Suppressor macrophage treated with lipopolysaccharide for 1 hour (primary cell): ENCODE results near the gene SPIRE2.

ENCODE experiments used
- DNase-seq, 3 donors: peaks; one replicate each; pipeline ENCODE4 v3.0.0-alpha.2; 2020 to 2022

The SPIRE2 gene

DNA sequence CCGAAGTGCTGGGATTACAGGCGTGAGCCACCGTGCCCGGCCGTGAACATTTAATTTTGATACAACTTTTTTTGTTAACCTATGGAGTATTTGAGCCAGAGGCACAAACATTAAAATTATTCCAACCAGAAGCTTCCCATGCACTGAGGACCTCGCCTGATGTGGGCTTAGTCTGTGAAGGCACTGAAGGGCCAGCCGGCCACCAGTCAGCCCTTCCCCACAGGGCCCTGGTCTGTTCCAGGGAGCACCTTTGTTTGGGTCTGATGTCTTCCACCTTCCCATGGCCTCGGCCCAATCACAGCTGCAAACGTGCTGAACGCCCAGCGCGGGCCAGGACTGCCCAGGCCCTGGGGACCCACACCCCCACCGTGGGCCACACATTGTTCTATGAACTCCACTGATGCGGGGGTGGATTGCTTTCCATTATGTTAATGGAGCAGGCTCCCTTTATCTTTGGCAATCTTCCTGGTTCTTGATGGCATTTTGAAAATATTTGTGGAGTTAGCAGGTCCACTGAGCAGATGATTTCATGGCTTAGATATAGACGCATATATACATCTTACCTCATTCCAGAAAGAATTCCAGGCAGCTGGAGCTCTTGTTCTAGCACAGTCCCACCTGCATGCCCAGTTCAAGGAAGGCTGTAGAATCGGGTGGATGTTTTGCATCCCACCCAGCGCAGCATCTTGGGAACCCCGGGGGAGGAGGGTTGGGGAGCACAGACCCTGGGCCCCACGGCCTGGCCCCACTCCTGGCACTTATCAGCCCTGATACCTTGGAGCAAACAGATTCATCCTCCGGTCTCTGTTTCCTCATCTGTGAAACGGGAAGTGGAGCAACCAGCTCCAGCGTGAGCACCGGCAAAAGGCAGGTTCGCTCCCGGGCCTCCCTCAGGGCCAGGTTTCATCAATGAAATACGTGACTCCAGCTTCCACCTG, 14.5 kb downstream of the SPIRE2 start:
- peak in 1 of 3 donors; percentile 17 for DNase-seq

DNA sequence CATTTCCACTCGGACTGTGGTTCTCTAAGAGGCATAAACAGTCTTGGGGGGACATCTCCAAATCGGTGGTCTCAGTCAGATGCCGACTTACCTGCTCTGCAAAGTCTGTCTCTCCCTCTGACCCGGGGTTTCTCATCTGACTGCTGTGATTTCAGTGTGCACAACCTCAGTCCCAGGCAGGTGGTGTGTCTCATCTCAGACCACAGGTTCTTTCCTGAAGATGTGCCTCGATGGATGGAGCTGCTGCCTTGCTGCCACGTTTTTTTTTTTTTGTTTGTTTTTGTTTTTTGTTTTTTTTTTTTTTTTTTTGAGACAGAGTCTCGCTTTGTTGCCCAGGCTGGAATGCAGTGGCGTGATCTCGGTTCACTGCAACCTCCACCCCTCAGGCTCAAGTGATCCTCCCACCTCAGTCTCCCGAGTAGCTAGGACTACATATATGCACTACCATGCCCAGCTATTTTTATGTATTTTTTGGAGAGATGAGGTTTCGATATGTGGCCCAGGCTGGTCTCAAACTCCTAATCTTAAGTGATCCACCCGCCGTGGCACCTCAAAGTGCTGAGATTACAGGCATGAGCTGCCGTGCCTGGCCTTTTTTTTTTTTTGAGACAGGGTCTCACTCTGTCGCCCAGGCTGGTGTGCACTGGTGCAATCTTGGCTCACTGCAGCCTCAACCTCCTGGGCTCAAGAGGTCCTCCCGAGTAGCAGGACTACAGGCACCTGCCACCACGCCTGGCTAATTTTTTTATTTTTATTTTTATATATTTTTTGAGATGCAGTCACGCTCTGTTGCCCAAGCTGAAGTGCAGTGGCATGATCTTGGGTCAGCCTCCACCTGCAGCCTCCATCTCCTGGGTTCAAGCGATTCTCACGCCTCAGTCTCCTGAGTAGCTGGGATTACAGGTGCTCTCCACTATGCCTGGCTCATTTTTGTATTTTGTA, 15.4 kb downstream of the SPIRE2 start:
- no peak for DNase-seq

DNA sequence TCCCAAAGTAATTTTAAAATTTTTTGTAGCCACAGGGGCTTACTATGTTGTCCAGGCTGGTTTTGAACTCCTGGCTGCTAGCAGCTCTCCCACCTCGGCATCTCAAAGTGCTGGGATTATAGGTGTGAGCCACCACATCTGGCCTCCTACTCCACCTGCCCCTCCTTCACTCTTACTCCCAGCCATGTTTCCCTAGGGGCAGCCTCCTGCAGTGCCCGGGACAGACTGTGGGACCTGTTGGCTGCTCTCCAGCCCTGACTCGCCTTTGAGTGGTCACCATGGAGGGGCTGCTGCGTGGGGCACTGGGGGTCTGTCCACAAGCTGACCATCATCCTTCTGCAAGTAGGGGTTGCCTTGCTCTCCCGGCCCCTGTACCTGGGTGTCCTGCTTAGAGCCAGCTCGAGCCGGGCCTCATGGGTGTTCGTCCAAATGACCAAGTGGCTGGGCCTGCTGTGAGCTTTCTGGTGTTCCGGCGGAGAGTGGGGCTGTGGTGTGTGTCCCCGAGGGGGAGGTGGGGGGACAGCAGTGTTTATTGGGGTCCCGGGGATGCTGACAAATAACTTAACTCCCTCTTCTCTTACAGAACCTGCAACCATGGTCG, 16.6 kb downstream of the SPIRE2 start:
- DNase-seq = no peak

DNA sequence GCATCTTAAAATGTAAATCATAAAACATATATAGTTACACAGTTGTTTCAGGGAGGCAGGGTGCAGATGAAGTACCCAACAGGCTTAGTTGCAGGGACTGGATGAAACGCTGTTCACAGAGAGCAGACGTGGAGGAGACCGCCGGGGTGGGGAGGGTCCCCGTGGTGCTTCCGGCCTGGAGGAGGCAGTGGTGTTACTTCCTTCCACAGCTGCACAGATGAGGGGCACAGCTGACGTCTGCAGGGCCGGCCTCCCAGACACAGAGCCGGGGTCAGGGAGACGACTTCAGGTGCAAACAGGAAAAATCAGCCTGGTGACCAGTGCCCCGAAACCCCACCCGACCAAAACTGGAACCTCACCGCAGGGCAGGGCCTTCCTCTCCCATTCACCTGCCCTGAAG, 17.1 kb downstream of the SPIRE2 start:
- DNase-seq = no peak

DNA sequence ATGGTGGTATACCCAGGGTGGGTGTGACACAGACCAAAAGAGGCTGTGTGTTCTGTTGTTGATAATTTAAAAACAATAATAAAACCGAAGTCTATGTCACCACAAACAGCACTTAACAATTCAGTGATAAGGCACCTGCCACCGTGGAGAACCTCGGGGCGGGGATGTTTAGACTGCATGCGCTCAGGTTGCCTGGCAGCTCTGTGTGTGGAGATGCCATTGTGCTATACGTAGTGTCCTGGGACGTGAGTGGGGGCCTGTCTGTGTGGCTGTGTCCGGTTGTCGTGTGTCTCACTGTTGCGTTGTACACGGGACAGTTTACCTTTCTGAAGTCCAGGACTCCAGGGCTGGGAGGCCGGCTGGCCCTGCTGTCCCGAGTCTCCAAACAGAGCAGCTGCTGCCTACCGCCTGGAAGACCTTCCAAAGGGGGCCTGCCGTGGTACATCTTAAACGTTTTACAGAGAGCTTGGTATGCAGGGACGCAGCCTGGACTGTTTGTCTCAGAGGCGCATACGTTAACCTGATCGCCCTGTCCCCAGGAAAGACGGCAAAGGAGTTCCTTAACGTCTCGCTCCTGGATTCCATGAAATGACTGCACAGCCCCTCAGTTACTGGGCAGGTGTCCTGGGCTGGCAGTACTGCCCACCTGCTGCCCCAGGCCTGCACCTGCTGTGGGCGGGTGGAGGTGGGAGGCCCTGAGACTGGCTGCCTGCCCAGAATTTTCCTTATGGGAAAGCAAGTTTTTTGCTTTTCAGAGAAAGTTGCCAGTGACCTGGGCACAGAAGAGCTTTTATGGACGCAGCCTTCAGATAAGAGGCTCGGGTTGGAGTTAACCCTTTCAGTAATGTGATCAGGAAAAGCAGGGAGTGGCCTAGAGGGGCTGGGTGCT, 19.0 kb downstream of the SPIRE2 start:
- DNase-seq = no peak

DNA sequence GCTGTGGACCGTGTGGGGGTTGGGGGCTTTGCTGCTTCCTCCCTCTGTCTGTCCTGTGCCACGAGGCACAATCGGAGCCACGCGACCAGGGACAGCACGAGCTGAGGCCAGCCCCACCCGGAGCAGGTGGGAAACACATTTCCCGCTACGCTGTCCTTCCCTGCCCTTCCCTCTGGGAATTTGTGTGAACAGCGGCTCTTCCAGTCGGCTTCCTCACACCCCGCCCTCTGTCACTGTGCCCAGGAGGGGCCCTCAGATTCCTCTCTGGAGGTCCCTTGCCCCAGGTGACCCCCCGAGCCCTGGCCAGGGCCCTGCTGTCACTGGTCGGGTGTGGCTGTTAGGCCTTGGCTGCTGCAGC, 19.6 kb downstream of the SPIRE2 start:
- no peak for DNase-seq

DNA sequence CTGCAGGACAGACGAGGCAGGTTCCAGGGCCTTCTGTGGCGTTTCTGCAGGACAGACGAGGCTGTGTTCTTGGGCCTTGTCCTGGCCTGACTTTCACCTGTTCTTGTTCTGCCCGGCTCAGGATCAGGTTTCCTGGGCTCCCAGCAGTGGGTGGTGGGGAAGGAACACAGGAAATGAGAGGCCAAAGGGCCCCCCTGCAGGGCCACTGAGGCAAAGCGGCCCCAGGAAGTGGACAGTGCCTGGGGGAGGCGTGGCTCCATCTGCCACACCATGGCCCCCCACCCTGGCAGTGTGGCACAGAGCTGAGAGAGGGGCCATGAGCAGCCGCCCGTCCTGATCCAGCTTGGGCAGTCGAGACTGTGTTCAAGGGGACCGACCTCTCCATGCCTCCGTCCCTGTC, 20.7 kb downstream of the SPIRE2 start:
- DNase-seq = no peak

DNA sequence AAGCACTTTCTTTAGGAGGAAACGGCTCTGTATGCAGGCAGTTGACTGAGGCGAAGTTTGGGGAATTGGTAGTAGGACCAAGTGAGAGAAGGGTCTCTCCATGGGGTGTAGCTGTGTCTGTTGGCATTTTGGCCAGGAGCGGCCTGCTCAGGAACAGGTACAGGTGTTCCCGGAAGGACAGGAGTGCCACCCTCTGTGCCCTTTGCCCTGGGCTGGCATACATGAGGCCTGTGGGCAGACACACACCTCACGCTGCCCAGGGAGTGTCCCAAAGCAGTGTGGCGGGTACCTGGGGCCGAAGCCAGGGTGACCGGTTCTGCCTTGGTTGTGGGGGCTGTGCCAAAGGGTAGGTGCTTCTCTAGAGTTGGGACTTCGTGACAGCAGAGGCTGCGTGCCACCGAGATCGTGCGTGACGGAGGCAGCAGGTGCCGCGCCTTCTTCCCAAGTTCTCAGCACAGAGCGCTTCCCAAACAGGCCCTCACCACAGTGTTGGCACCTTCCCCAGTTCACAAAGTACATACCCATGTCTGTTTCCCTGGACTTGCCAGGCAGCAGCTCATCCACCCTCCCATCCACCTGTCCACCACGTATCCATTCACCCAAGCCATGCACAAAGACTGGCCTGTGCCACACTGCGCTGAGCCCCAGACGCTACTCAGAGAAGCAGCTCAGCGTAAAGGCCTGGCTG, 25.2 kb downstream of the SPIRE2 start:
- no peak for DNase-seq

DNA sequence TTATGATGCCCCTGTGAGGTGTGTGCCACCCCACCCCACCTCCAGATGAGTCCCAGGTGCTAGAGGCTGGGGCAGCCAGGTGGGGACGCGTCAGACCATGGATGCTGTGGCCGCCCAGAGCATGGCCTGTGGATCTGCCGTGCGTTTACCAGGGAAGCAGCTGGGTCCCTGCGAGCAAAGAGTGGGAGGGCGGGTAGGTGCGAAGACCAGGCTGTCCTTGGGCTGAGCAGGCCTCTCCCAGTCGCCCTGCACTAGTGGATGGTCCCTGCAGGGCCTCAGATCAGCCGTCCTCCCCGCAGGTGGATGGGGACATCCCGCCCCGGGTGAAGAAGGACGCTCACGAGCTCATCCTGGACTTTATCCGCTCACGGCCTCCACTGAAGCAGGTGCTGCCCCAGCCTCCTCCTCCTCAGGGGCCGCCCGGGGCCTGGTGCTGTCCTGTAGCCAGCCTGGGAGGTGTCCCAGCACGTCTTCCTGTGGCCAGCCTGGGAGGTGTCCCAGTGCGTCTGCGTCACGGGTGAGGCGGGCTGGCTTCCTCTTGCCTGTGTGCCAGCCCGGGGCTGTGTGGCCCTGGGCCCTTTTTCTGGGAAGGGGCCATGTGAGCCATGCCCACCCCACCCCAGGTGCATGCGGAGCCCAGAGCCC, 27.1 kb downstream of the SPIRE2 start:
- DNase-seq = peak in 2 of 3 donors; percentile 8 to 11

DNA sequence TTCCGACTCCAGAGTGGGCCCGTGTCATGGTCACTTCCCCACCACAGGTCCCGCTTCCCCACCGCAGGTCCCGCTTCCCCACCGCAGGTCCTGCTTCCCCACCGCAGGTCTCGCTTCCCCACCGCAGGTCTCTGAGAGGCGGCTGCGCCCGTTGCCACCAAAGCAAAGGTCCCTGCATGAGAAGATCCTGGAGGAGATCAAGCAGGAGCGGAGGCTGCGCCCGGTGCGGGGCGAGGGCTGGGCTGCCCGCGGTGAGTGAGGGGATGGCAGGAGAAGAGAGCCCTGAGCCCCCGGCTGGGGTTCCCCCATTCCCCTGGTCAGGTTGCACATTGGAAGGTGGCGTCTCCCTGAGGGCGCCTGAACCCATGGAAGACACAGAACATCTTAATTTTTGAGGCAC, 27.7 kb downstream of the SPIRE2 start:
- no peak for DNase-seq

DNA sequence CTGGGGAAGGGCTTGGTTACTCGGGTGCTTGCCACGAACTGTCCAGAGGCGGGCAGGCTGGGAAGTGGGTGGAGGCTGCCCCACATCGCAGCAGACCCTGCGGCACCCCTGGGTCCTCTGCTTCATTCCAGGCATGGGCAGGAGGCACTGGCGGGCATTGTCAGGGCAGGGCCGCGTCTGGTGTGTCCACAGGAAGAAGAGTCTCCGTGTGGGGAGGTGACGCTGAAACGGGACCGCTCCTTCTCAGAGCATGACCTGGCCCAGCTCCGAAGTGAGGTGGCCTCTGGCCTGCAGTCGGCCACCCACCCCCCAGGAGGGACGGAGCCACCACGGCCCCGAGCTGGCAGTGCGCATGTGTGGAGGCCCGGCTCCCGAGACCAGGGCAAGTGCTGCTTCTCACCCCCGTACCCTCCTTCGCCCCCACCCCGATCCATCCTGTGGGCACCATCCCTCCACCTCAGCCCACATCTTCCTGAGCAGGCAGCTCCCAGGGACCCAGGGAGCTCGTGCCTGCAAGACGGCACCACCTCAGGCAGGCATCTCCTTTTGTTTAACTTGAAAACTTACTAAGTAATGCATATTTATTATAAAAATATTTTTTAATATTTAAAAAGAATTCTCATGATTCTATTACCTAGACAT, 30.8 kb downstream of the SPIRE2 start:
- DNase-seq = no peak

DNA sequence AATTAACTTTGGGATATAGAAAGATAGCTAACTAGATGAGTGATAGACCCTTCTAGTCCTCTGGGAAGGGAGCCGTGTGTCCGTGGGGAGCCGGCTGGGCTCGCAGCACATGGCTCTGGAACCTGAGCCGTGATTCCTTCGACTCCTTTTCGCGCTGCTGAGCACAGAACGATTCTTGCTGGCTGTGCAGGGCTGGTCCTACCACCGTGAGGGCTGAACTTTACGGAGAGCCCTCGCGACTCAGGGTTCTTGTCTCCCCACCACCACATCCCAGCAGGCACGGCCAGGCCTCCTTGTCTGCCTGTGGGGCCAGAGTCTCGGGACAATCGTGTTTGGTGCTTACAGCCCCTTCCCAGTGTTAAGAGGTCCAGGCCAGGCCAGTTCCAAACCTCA, 31.3 kb downstream of the SPIRE2 start:
- DNase-seq = no peak

DNA sequence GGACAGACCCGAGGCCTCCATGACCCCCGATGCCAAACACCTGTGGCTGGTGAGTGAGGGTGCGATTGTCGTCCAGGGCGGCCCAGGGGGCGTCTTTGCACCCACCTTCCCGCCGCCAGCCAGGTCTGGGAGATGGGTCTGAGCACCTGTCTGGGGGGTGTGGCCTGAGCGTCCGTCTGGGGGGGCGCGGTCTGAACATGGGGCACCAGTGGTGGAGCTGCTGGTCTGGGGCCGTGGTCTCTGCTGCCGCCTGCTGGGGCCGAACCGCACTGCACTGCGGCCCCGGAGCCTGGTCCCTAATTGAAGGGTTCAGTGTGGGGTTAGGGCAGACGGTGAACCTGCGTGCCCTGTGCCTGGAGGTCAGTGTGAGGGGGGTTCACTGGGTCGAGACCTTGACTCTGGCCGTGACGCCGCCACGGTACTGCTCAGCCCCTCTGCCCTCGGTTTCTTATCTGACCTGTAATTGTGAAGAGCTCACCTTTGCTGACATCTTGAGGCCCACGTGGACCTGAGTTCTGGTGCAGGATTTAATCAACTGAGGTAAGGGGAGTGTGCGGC, 32.6 kb downstream of the SPIRE2 start:
- peak; percentile 63 to 78 (median 74) for DNase-seq

DNA sequence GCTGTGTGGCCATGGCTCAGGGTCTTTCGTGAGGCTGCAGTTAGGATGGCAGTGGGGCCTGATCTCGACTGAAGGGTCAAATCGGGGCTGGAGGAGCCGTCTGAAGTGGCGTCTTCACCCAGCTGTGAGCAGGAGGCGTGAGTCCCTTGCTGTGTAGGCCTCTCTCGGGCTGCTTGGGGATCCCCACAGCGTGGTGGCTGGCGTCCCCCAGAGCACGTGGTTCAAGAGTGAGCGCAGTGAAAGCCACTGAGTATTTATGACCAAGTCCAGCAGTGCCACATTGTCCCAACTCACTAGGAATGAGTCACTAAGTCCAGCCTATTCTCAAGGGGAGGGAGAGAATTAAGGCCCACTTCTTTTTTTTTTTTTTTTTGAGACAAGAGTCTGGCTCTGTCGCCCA, 33.4 kb downstream of the SPIRE2 start:
- DNase-seq = peak; percentile 28 to 43 (median 37)

DNA sequence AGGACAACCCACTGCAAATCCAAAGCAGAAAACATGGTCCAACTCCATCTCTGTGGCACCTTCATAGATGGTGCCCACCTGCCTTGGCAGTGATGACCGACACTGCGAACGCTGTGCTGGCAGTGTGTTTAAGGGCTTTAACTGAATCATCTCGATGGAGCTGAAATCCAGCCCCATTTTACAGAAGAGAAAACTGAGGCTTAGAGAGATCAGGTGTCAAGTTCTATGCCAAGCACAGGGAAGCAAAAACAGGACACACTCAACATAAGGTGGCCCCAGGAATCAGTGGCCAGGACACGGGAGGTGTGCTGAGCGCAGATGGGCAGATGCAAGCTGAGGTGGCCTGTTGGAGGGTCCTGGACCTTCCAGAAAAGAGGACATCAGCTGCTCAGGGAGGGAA, 34.5 kb downstream of the SPIRE2 start:
- DNase-seq = no peak

DNA sequence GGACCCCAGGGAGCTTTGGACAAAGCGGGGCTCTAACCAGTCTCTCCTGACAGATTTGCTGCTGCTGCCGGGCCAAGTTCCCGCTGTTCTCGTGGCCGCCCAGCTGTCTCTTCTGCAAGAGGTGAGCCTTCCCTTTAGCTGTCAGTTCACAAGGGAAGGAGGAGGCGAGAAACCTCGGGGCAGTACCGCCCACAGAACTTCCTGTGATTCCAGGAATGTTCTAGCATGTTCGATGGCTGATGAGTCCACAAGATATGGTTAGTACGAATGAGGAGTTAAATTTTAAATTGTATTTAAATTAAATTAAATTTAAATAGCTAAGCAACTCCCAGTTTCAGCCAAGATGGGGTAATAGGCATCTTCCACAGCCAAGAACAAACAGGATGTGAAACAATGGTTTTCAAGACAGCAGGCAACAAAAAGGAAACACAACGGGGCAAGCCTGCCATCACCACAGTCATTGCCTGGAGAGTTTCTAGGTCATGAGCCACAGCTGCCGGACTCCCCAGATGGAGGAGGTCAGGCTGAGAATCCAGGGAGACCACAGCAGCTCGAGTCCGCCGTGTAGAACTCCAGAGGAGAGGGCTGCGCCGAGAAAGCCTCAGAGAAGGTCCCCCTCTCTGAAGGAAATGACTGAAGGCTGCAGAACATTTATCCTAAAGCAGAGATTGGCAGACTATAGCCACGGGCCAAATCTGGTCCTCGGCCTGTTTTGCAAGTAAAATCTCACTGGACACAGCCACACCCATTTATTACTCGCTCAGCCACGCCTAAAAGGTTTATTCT, 35.7 kb downstream of the SPIRE2 start:
- peak; percentile 78 to 84 (median 83) for DNase-seq

DNA sequence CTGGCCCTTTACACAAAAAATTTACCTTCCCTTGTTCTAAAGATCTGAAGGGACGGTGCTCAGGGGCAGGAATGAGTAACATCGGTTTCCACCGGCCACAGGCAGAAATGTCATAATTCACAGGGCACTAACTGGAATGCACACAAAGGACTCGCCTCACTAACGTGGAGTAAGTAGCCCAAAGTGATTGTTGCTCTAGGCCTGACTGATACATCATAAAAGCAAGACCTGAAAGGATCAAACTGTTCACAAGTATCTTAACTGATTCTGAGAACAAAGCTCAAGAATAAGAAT, 36.2 kb downstream of the SPIRE2 start:
- DNase-seq = peak; percentile 40 to 53 (median 53)

DNA sequence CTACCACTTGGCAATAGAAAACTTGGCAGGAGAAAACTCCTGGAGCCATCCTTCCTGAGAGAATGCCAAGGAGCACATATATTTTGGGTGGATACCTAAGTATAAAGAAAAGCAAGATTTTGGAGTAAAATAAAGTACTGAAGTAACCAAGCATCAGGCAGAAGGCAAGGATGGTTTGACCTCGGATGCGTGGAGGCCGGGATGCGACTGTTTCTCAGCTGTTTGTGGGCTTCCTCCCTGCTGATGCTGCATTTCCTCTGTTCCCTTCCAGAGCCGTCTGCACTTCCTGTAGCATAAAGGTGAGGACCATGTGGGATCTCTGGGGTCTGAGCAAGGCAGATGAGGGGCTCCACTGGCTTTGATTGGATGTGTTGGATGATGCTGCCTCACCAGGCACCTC, 39.6 kb downstream of the SPIRE2 start:
- no peak for DNase-seq

DNA sequence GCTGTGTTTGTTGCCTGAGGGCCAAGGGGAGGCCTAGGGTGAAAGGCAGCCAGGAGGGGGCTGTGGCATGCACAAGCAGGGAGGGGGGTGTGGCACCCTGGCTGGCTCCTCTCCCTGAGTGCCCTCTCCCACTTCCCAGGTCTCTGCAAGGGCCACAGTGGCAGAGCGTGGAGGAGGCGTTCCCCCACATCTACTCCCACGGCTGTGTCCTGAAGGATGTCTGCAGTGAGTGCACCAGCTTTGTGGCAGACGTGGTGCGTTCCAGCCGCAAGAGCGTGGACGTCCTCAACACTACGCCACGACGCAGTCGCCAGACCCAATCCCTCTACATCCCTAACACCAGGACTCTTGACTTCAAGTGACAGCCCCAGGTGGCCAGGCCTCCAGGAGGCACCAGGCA, 41.6 kb downstream of the SPIRE2 start:
- no peak for DNase-seq

DNA sequence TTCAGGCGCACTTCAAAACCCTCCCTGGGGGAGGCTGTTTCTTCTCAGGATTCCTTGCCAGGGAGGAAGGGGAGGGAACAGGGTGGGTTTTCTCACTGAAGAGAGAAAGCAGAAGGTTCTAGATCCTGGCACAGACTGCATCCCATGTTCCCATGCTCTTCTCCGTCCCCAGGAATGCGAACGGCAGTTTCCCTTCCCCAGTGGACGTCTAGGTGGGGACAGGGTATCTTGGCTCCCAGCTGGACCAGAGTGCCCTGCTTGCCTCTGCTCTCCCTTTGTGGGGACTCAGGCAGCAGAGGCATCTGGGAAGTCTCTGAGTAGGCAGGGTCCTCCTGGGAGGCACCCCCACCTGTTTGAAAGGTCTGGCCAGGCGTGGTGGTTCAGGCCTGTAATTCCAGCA, 42.2 kb downstream of the SPIRE2 start:
- DNase-seq = no peak
